Hepatocyte (in vitro differentiated cells): ENCODE measurements around the gene KMT5C. TPM values are rescaled to one million over a fixed set of nuclear protein-coding genes. Genes with fewer than 3 reads are reported as not detected.

Experiments used
- DNase-seq: peaks from one replicate; pipeline ENCODE4 v3.0.0-alpha.2; 2016; ENCODE audit warnings: low spot score
- H2AFZ ChIP-seq: fragments of 200-600 bp; sonication (generic); 2 replicates; pipeline ENCODE4 v1.6.0; 2016; ENCODE audit warnings: antibody characterized with exemption, mild to moderate bottlenecking
- H3K27ac ChIP-seq: fragments of 200-600 bp; sonication (generic); 2 replicates; pipeline ENCODE4 v1.5.1; 2016; ENCODE audit warnings: mild to moderate bottlenecking
- H3K27me3 ChIP-seq: fragments of 200-600 bp; sonication (generic); 2 replicates; pipeline ENCODE4 v1.6.1; 2016
- H3K36me3 ChIP-seq: fragments of 200-600 bp; sonication (generic); replicated peaks from 2 replicates; pipeline ENCODE4 v1.5.1; 2016; ENCODE audit warnings: low read depth; ENCODE audit not compliant: insufficient read depth
- H3K4me1 ChIP-seq: fragments of 200-600 bp; sonication (generic); 2 replicates; pipeline ENCODE4 v1.5.1; 2016; ENCODE audit warnings: mild to moderate bottlenecking, moderate library complexity; ENCODE audit not compliant: insufficient read depth
- H3K4me2 ChIP-seq: fragments of 200-600 bp; sonication (generic); 2 replicates; pipeline ENCODE4 v1.6.0; 2016
- H3K4me3 ChIP-seq: fragments of 200-600 bp; sonication (generic); 2 replicates; pipeline ENCODE4 v1.5.1; 2016; ENCODE audit warnings: mild to moderate bottlenecking
- H3K79me2 ChIP-seq: fragments of 200-600 bp; sonication (generic); 2 replicates; pipeline ENCODE4 v1.6.0; 2017; ENCODE audit warnings: mild to moderate bottlenecking
- H3K9me2 ChIP-seq: fragments of 200-600 bp; sonication (generic); replicated peaks from 2 replicates; pipeline ENCODE4 v1.6.0; 2017; ENCODE audit warnings: mild to moderate bottlenecking; ENCODE audit not compliant: insufficient read depth
- H3K9me3 ChIP-seq: fragments of 200-600 bp; sonication (generic); 2 replicates; pipeline ENCODE4 v1.5.1; 2016; ENCODE audit warnings: low read depth, mild to moderate bottlenecking
- H4K20me1 ChIP-seq: fragments of 200-600 bp; sonication (generic); 2 replicates; pipeline ENCODE4 v1.6.0; 2016; ENCODE audit warnings: mild to moderate bottlenecking; ENCODE audit not compliant: insufficient read depth, poor library complexity, severe bottlenecking
- CTCF ChIP-seq: fragments of 200-600 bp; sonication (generic); IDR thresholded peaks from 2 replicates; pipeline ENCODE4 v1.5.1; 2016; ENCODE audit warnings: antibody characterized with exemption, mild to moderate bottlenecking; ENCODE audit not compliant: poor library complexity
- EZH2 ChIP-seq: fragments of 200-600 bp; sonication (generic); IDR thresholded peaks from 2 replicates; pipeline ENCODE4 v1.6.1; 2016; ENCODE audit warnings: antibody characterized with exemption, mild to moderate bottlenecking, borderline replicate concordance
- EZH2phosphoT487 ChIP-seq: fragments of 200-600 bp; sonication (generic); IDR thresholded peaks from one replicate; pipeline ENCODE4 v1.6.1; 2018; ENCODE audit warnings: antibody characterized with exemption, mild to moderate bottlenecking, low read depth, moderate library complexity; ENCODE audit not compliant: unreplicated experiment, severe bottlenecking
- WGBS: methylation state at CpG from one replicate; pipeline ENCODE4 v1.1.6; 2016; ENCODE audit warnings: low lambda C conversion rate; ENCODE audit errors: missing lambda C conversion rate; 5-methylcytosine and 5-hydroxymethylcytosine counted together
- polyA plus RNA-seq: library from polyadenylated mRNA; unstranded; fragments of >200 nt; fragmentation: Nextera tagmentation; extraction: Ambion mirVana; gene quantifications from 2 replicates; pipeline ENCODE4 v1.2.1, GENCODE V29; 2016
- total RNA-seq: library from RNA; depleted of rRNA; stranded (reverse); fragments of >200 nt; gene quantifications from 2 replicates; pipeline ENCODE4 v1.2.3, GENCODE V29; 2014

KMT5C gene
- total and polyA plus RNA-seq, 2 experiments from 2014 or later: 22.8 to 23.6 TPM

GRCh38 chr19:55309448-55309847 lies 30.2 kb upstream of the KMT5C start:
- no peaks in the 10 kb centered on the region for H4K20me1 ChIP-seq
- DNase-seq: no peak
- H3K27ac ChIP-seq: no peak overlapping the region
- no peaks in the 10 kb centered on the region for H3K9me2 ChIP-seq
- H3K4me2 ChIP-seq: no peak overlapping the region
- no peaks in the 10 kb centered on the region for H3K4me1 ChIP-seq
- no peak overlapping the region for H2AFZ ChIP-seq
- no peaks in the 10 kb centered on the region for H3K79me2 ChIP-seq
- WGBS: 91% methylated on average over 5 of the region's 5 CpGs
- no peak overlapping the region for H3K4me3 ChIP-seq
- H3K9me3 ChIP-seq: no peaks in the 10 kb centered on the region
- H3K36me3 ChIP-seq: no peaks in the 10 kb centered on the region
- TF ChIP-seq EZH2phosphoT487 (no peak), EZH2 (no peak), CTCF (no peak)
- H3K27me3 ChIP-seq: no peaks in the 10 kb centered on the region

GRCh38 chr19:55310498-55310897 lies 29.2 kb upstream of the KMT5C start:
- 83% methylated on average over 7 of the region's 7 CpGs for WGBS
- H3K27me3 ChIP-seq: no peaks in the 10 kb centered on the region
- no peak for DNase-seq
- no peaks in the 10 kb centered on the region for H4K20me1 ChIP-seq
- no peaks in the 10 kb centered on the region for H3K9me3 ChIP-seq
- H2AFZ ChIP-seq: no peak overlapping the region
- no peaks in the 10 kb centered on the region for H3K4me1 ChIP-seq
- H3K27ac ChIP-seq: no peak overlapping the region
- H3K4me2 ChIP-seq: no peak overlapping the region
- H3K79me2 ChIP-seq: no peaks in the 10 kb centered on the region
- H3K4me3 ChIP-seq: no peak overlapping the region
- TF ChIP-seq EZH2: no peak
- no peak for TF ChIP-seq CTCF
- TF ChIP-seq EZH2phosphoT487: no peak
- H3K9me2 ChIP-seq: no peaks in the 10 kb centered on the region
- no peaks in the 10 kb centered on the region for H3K36me3 ChIP-seq

GRCh38 chr19:55311397-55311796 lies 28.3 kb upstream of the KMT5C start:
- 97% methylated on average over 9 of the region's 9 CpGs for WGBS
- Histone ChIP-seq H3K27ac (no peak overlapping the region), H4K20me1 (no peaks in the 10 kb centered on the region), H2AFZ (no peak overlapping the region), H3K4me1 (no peaks in the 10 kb centered on the region), H3K9me2 (no peaks in the 10 kb centered on the region), H3K36me3 (no peaks in the 10 kb centered on the region), H3K27me3 (no peaks in the 10 kb centered on the region), H3K79me2 (no peaks in the 10 kb centered on the region), H3K4me3 (no peak overlapping the region), H3K4me2 (no peak overlapping the region), H3K9me3 (no peaks in the 10 kb centered on the region)
- no peak for DNase-seq
- TF ChIP-seq EZH2phosphoT487: no peak
- TF ChIP-seq CTCF: no peak
- TF ChIP-seq EZH2: no peak

- H3K4me1 ChIP-seq: no peaks in the 10 kb centered on the region
- no peak overlapping the region for H2AFZ ChIP-seq
- no peaks in the 10 kb centered on the region for H3K9me3 ChIP-seq
- no peak for DNase-seq
- no peak overlapping the region for H3K4me2 ChIP-seq
- WGBS: 95% methylated on average over 12 of the region's 18 CpGs
- TF ChIP-seq EZH2 (no peak), EZH2phosphoT487 (no peak), CTCF (no peak)
- H4K20me1 ChIP-seq: no peaks in the 10 kb centered on the region
- H3K9me2 ChIP-seq: no peaks in the 10 kb centered on the region
- no peaks in the 10 kb centered on the region for H3K79me2 ChIP-seq
- no peaks in the 10 kb centered on the region for H3K27me3 ChIP-seq
- H3K4me3 ChIP-seq: no peak overlapping the region
- H3K36me3 ChIP-seq: no peaks in the 10 kb centered on the region
- no peak overlapping the region for H3K27ac ChIP-seq
Observed at GRCh38 chr19:55311797-55312196, 27.9 kb upstream of the KMT5C start.
